ENCODE results near the gene COL4A6.

Gene COL4A6

GRCh38 chrX:108264376-108264775, 173.8 kb downstream of the COL4A6 start:
- Histone ChIP-seq H3K27me3 (ENCODE audit: control insufficient read depth in 2 of 2, insufficient read depth in 2 of 2, low read length in 2 of 2) (no peaks in the 10 kb centered on the region), H3K4me1 (ENCODE audit: control insufficient read depth in 2 of 2, insufficient read depth in 2 of 2, low read length in 2 of 2) (no peaks in the 10 kb centered on the region), H3K9ac (ENCODE audit: low read depth in 1 of 2, low read length in 2 of 2) (no peak overlapping the region), H3K36me3 (ENCODE audit: control insufficient read depth in 2 of 2, insufficient read depth in 2 of 2, low read length in 2 of 2) (no peaks in the 10 kb centered on the region), H3K9me3 (ENCODE audit: control insufficient read depth in 2 of 2, low read length in 2 of 2) (peaks cover 0 to 2% of the 10 kb centered on the region in 2 donors), H3K27ac (ENCODE audit: low read depth in 2 of 2, low read length in 2 of 2) (no peak overlapping the region), H3K4me3 (ENCODE audit: low read length in 2 of 2) (no peak overlapping the region)

- Histone ChIP-seq H3K27ac (ENCODE audit: low read depth in 2 of 2, low read length in 2 of 2) (no peak overlapping the region), H3K4me1 (ENCODE audit: control insufficient read depth in 2 of 2, insufficient read depth in 2 of 2, low read length in 2 of 2) (no peaks in the 10 kb centered on the region), H3K9me3 (ENCODE audit: control insufficient read depth in 2 of 2, low read length in 2 of 2) (no peaks in the 10 kb centered on the region), H3K9ac (ENCODE audit: low read depth in 1 of 2, low read length in 2 of 2) (no peak overlapping the region), H3K27me3 (ENCODE audit: control insufficient read depth in 2 of 2, insufficient read depth in 2 of 2, low read length in 2 of 2) (no peaks in the 10 kb centered on the region), H3K36me3 (ENCODE audit: control insufficient read depth in 2 of 2, insufficient read depth in 2 of 2, low read length in 2 of 2) (no peaks in the 10 kb centered on the region), H3K4me3 (ENCODE audit: low read length in 2 of 2) (no peak overlapping the region)
Observed at GRCh38 chrX:108261549-108262203, 176.5 kb downstream of the COL4A6 start.

- no peaks in the 10 kb centered on the region for H3K27me3 ChIP-seq (ENCODE audit: control insufficient read depth in 2 of 2, insufficient read depth in 2 of 2, low read length in 2 of 2)
- no peak overlapping the region for H3K9ac ChIP-seq (ENCODE audit: low read depth in 1 of 2, low read length in 2 of 2)
- no peaks in the 10 kb centered on the region for H3K4me1 ChIP-seq (ENCODE audit: control insufficient read depth in 2 of 2, insufficient read depth in 2 of 2, low read length in 2 of 2)
- no peak overlapping the region for H3K27ac ChIP-seq (ENCODE audit: low read depth in 2 of 2, low read length in 2 of 2)
- H3K9me3 ChIP-seq (ENCODE audit: control insufficient read depth in 2 of 2, low read length in 2 of 2): no peaks in the 10 kb centered on the region
- no peaks in the 10 kb centered on the region for H3K36me3 ChIP-seq (ENCODE audit: control insufficient read depth in 2 of 2, insufficient read depth in 2 of 2, low read length in 2 of 2)
- H3K4me3 ChIP-seq (ENCODE audit: low read length in 2 of 2): no peak overlapping the region
Observed at GRCh38 chrX:108257556-108257955, 180.7 kb downstream of the COL4A6 start.

GRCh38 chrX:108254636-108255035, 183.6 kb downstream of the COL4A6 start:
- no peaks in the 10 kb centered on the region for H3K4me1 ChIP-seq (ENCODE audit: control insufficient read depth in 2 of 2, insufficient read depth in 2 of 2, low read length in 2 of 2)
- H3K27ac ChIP-seq (ENCODE audit: low read depth in 2 of 2, low read length in 2 of 2): no peak overlapping the region

GRCh38 chrX:108250654-108251579, 187.3 kb downstream of the COL4A6 start:
- no peaks in the 10 kb centered on the region for H3K4me1 ChIP-seq (ENCODE audit: control insufficient read depth in 2 of 2, insufficient read depth in 2 of 2, low read length in 2 of 2)
- H3K9ac ChIP-seq (ENCODE audit: low read depth in 1 of 2, low read length in 2 of 2): no peak overlapping the region
- no peak overlapping the region for H3K27ac ChIP-seq (ENCODE audit: low read depth in 2 of 2, low read length in 2 of 2)
- H3K9me3 ChIP-seq (ENCODE audit: control insufficient read depth in 2 of 2, low read length in 2 of 2): no peaks in the 10 kb centered on the region
- H3K4me3 ChIP-seq (ENCODE audit: low read length in 2 of 2): no peak overlapping the region
- peaks cover 0 to 3% of the 10 kb centered on the region in 2 donors for H3K27me3 ChIP-seq (ENCODE audit: control insufficient read depth in 2 of 2, insufficient read depth in 2 of 2, low read length in 2 of 2)
- no peaks in the 10 kb centered on the region for H3K36me3 ChIP-seq (ENCODE audit: control insufficient read depth in 2 of 2, insufficient read depth in 2 of 2, low read length in 2 of 2)

More at GRCh38 chrX:108254636-108255035, 183.6 kb downstream of the COL4A6 start:
- H3K36me3 ChIP-seq (ENCODE audit: control insufficient read depth in 2 of 2, insufficient read depth in 2 of 2, low read length in 2 of 2): no peaks in the 10 kb centered on the region
- H3K9me3 ChIP-seq (ENCODE audit: control insufficient read depth in 2 of 2, low read length in 2 of 2): no peaks in the 10 kb centered on the region
- H3K9ac ChIP-seq (ENCODE audit: low read depth in 1 of 2, low read length in 2 of 2): no peak overlapping the region
- no peak overlapping the region for H3K4me3 ChIP-seq (ENCODE audit: low read length in 2 of 2)
- H3K27me3 ChIP-seq (ENCODE audit: control insufficient read depth in 2 of 2, insufficient read depth in 2 of 2, low read length in 2 of 2): peaks cover 0 to 3% of the 10 kb centered on the region in 2 donors

GRCh38 chrX:108246304-108246954, 191.8 kb downstream of the COL4A6 start:
- no peaks in the 10 kb centered on the region for H3K9me3 ChIP-seq (ENCODE audit: control insufficient read depth in 2 of 2, low read length in 2 of 2)
- H3K27me3 ChIP-seq (ENCODE audit: control insufficient read depth in 2 of 2, insufficient read depth in 2 of 2, low read length in 2 of 2): peaks cover 0 to 9% of the 10 kb centered on the region in 2 donors
- no peaks in the 10 kb centered on the region for H3K36me3 ChIP-seq (ENCODE audit: control insufficient read depth in 2 of 2, insufficient read depth in 2 of 2, low read length in 2 of 2)
- no peak overlapping the region for H3K9ac ChIP-seq (ENCODE audit: low read depth in 1 of 2, low read length in 2 of 2)
- no peak overlapping the region for H3K4me3 ChIP-seq (ENCODE audit: low read length in 2 of 2)
- no peaks in the 10 kb centered on the region for H3K4me1 ChIP-seq (ENCODE audit: control insufficient read depth in 2 of 2, insufficient read depth in 2 of 2, low read length in 2 of 2)
- no peak overlapping the region for H3K27ac ChIP-seq (ENCODE audit: low read depth in 2 of 2, low read length in 2 of 2)

GRCh38 chrX:108245462-108245861, 192.8 kb downstream of the COL4A6 start:
- H3K4me1 ChIP-seq (ENCODE audit: control insufficient read depth in 2 of 2, insufficient read depth in 2 of 2, low read length in 2 of 2): no peaks in the 10 kb centered on the region
- no peaks in the 10 kb centered on the region for H3K9me3 ChIP-seq (ENCODE audit: control insufficient read depth in 2 of 2, low read length in 2 of 2)
- no peak overlapping the region for H3K9ac ChIP-seq (ENCODE audit: low read depth in 1 of 2, low read length in 2 of 2)
- no peak overlapping the region for H3K27ac ChIP-seq (ENCODE audit: low read depth in 2 of 2, low read length in 2 of 2)
- H3K27me3 ChIP-seq (ENCODE audit: control insufficient read depth in 2 of 2, insufficient read depth in 2 of 2, low read length in 2 of 2): peaks cover 0 to 9% of the 10 kb centered on the region in 2 donors
- H3K4me3 ChIP-seq (ENCODE audit: low read length in 2 of 2): no peak overlapping the region
- no peaks in the 10 kb centered on the region for H3K36me3 ChIP-seq (ENCODE audit: control insufficient read depth in 2 of 2, insufficient read depth in 2 of 2, low read length in 2 of 2)

- Histone ChIP-seq H3K27ac (ENCODE audit: low read depth in 2 of 2, low read length in 2 of 2) (no peak overlapping the region), H3K9ac (ENCODE audit: low read depth in 1 of 2, low read length in 2 of 2) (no peak overlapping the region), H3K4me3 (ENCODE audit: low read length in 2 of 2) (no peak overlapping the region), H3K36me3 (ENCODE audit: control insufficient read depth in 2 of 2, insufficient read depth in 2 of 2, low read length in 2 of 2) (no peaks in the 10 kb centered on the region), H3K27me3 (ENCODE audit: control insufficient read depth in 2 of 2, insufficient read depth in 2 of 2, low read length in 2 of 2) (peaks cover 4 to 10% of the 10 kb centered on the region in 2 donors), H3K4me1 (ENCODE audit: control insufficient read depth in 2 of 2, insufficient read depth in 2 of 2, low read length in 2 of 2) (no peaks in the 10 kb centered on the region), H3K9me3 (ENCODE audit: control insufficient read depth in 2 of 2, low read length in 2 of 2) (no peaks in the 10 kb centered on the region)
Observed at GRCh38 chrX:108235986-108236385, 202.2 kb downstream of the COL4A6 start.

- H3K9me3 ChIP-seq (ENCODE audit: control insufficient read depth in 2 of 2, low read length in 2 of 2): no peaks in the 10 kb centered on the region
- no peak overlapping the region for H3K4me3 ChIP-seq (ENCODE audit: low read length in 2 of 2)
- H3K36me3 ChIP-seq (ENCODE audit: control insufficient read depth in 2 of 2, insufficient read depth in 2 of 2, low read length in 2 of 2): no peaks in the 10 kb centered on the region
- H3K27ac ChIP-seq (ENCODE audit: low read depth in 2 of 2, low read length in 2 of 2): no peak overlapping the region
- no peak overlapping the region for H3K9ac ChIP-seq (ENCODE audit: low read depth in 1 of 2, low read length in 2 of 2)
- no peaks in the 10 kb centered on the region for H3K4me1 ChIP-seq (ENCODE audit: control insufficient read depth in 2 of 2, insufficient read depth in 2 of 2, low read length in 2 of 2)
- peaks cover 4 to 7% of the 10 kb centered on the region in 2 donors for H3K27me3 ChIP-seq (ENCODE audit: control insufficient read depth in 2 of 2, insufficient read depth in 2 of 2, low read length in 2 of 2)
Observed at GRCh38 chrX:108230574-108230973, 207.6 kb downstream of the COL4A6 start.
